ENCODE data around the gene CASZ1.

The CASZ1 gene

GRCh38 chr1:10631811-10632593 is 164.4 kb downstream of the CASZ1 start:
- H3K36me3 ChIP-seq (ENCODE audit: low read depth) = no peaks in the 10 kb centered on the region
- no peak overlapping the region for H3K27ac ChIP-seq (ENCODE audit: poor library complexity, severe bottlenecking)
- DNase-seq (ENCODE audit: low spot score) (no peak), ATAC-seq (ENCODE audit: low read depth) (no peak)
- H3K9me3 ChIP-seq (ENCODE audit: severe bottlenecking) = no peaks in the 10 kb centered on the region
- no peak for TF ChIP-seq CTCF (IDR thresholded peaks at IDR 0.05; ENCODE audit: poor library complexity, severe bottlenecking)
- no peaks in the 10 kb centered on the region for H3K27me3 ChIP-seq (ENCODE audit: insufficient read depth, poor library complexity, severe bottlenecking)
- no peak overlapping the region for H3K4me3 ChIP-seq (ENCODE audit: severe bottlenecking)
- peaks cover 27% of the 10 kb centered on the region for H3K4me1 ChIP-seq (ENCODE audit: insufficient read depth, poor library complexity, severe bottlenecking)

- no peak for TF ChIP-seq CTCF (IDR thresholded peaks at IDR 0.05; ENCODE audit: poor library complexity, severe bottlenecking)
- Histone ChIP-seq H3K27ac (ENCODE audit: poor library complexity, severe bottlenecking) (no peak overlapping the region), H3K27me3 (ENCODE audit: insufficient read depth, poor library complexity, severe bottlenecking) (no peaks in the 10 kb centered on the region)
These were observed 165.2 kb downstream of the CASZ1 start for GRCh38 chr1:10631121-10631810.

GRCh38 chr1:10630661-10631120 is 165.8 kb downstream of the CASZ1 start:
- peaks cover 14% of the 10 kb centered on the region for H3K4me1 ChIP-seq (ENCODE audit: insufficient read depth, poor library complexity, severe bottlenecking)
- TF ChIP-seq CTCF (IDR thresholded peaks at IDR 0.05; ENCODE audit: poor library complexity, severe bottlenecking) = no peak
- DNase-seq (ENCODE audit: low spot score) (peak; percentile 57), ATAC-seq (ENCODE audit: low read depth) (no peak)
- no peak overlapping the region for H3K27ac ChIP-seq (ENCODE audit: poor library complexity, severe bottlenecking)
- no peak overlapping the region for H3K4me3 ChIP-seq (ENCODE audit: severe bottlenecking)
- no peaks in the 10 kb centered on the region for H3K27me3 ChIP-seq (ENCODE audit: insufficient read depth, poor library complexity, severe bottlenecking)
- no peaks in the 10 kb centered on the region for H3K36me3 ChIP-seq (ENCODE audit: low read depth)
- H3K9me3 ChIP-seq (ENCODE audit: severe bottlenecking) = no peaks in the 10 kb centered on the region

More at GRCh38 chr1:10631121-10631810, 165.2 kb downstream of the CASZ1 start:
- DNase-seq (ENCODE audit: low spot score) (peak; percentile 32), ATAC-seq (ENCODE audit: low read depth) (no peak)
- Histone ChIP-seq H3K9me3 (ENCODE audit: severe bottlenecking) (no peaks in the 10 kb centered on the region), H3K4me3 (ENCODE audit: severe bottlenecking) (no peak overlapping the region), H3K36me3 (ENCODE audit: low read depth) (no peaks in the 10 kb centered on the region), H3K4me1 (ENCODE audit: insufficient read depth, poor library complexity, severe bottlenecking) (peaks cover 20% of the 10 kb centered on the region)

- Histone ChIP-seq H3K4me1 (ENCODE audit: insufficient read depth, poor library complexity, severe bottlenecking) (peaks cover 7% of the 10 kb centered on the region), H3K27me3 (ENCODE audit: insufficient read depth, poor library complexity, severe bottlenecking) (no peaks in the 10 kb centered on the region), H3K27ac (ENCODE audit: poor library complexity, severe bottlenecking) (no peak overlapping the region), H3K4me3 (ENCODE audit: severe bottlenecking) (no peak overlapping the region), H3K9me3 (ENCODE audit: severe bottlenecking) (no peaks in the 10 kb centered on the region), H3K36me3 (ENCODE audit: low read depth) (no peaks in the 10 kb centered on the region; the same call in 1 of the 2 replicates)
- TF ChIP-seq CTCF (IDR thresholded peaks at IDR 0.05; ENCODE audit: poor library complexity, severe bottlenecking) = no peak
- ATAC-seq (ENCODE audit: low read depth) = no peak
- peak; percentile 61 for DNase-seq (ENCODE audit: low spot score)
These were observed 166.5 kb downstream of the CASZ1 start for GRCh38 chr1:10629816-10630571.
